Measurements from ENCODE around the gene SLC4A7.
"Not testable (repeated sequence)": the region's sequence is repeated elsewhere in the genome, so short reads cannot be mapped to it uniquely, and the experiment has no call there.

SLC4A7 gene

GRCh38 chr3:27392950-27393679 is 91.1 kb downstream of the SLC4A7 start:
- no peak for TF ChIP-seq REST (IDR thresholded peaks at IDR 0.05; ENCODE audit: insufficient replicate concordance, low read depth)
- peak; percentile 8; the same call in 1 of the 2 replicates for TF ChIP-seq SPI1 (IDR thresholded peaks at IDR 0.05; ENCODE audit: borderline replicate concordance, low read depth)
- no peak for TF ChIP-seq POLR2AphosphoS5 (IDR thresholded peaks at IDR 0.05; ENCODE audit: low read depth)
- TF ChIP-seq GABPA (IDR thresholded peaks at IDR 0.05; ENCODE audit: low read depth): no peak
- no peak for TF ChIP-seq CTCF (IDR thresholded peaks at IDR 0.05; ENCODE audit: insufficient read depth, low read length)
- no peak overlapping the region for H3K27ac ChIP-seq (replicated peaks)
- H3K27me3 ChIP-seq (ENCODE audit: insufficient read depth, poor library complexity, severe bottlenecking): no peaks in the 10 kb centered on the region
- DNase-seq (ENCODE audit: low read depth in 1 of 2, low spot score in 1 of 2): no peak
- H3K4me3 ChIP-seq (replicated peaks; ENCODE audit: insufficient read depth, low read length): no peak overlapping the region

GRCh38 chr3:27392414-27392813 is 91.8 kb downstream of the SLC4A7 start:
- not testable (repeated sequence) for H3K4me3 ChIP-seq (replicated peaks; ENCODE audit: insufficient read depth, low read length); H3K27me3 ChIP-seq (ENCODE audit: insufficient read depth, poor library complexity, severe bottlenecking); DNase-seq (ENCODE audit: low read depth in 1 of 2, low spot score in 1 of 2); H3K27ac ChIP-seq (replicated peaks)

GRCh38 chr3:27391796-27392195 is 92.4 kb downstream of the SLC4A7 start:
- DNase-seq (ENCODE audit: low read depth in 1 of 2, low spot score in 1 of 2): no peak
- Histone ChIP-seq H3K27ac (replicated peaks) (no peak overlapping the region), H3K4me3 (replicated peaks; ENCODE audit: insufficient read depth, low read length) (no peak overlapping the region), H3K27me3 (ENCODE audit: insufficient read depth, poor library complexity, severe bottlenecking) (no peaks in the 10 kb centered on the region)
- TF ChIP-seq POLR2AphosphoS5 (IDR thresholded peaks at IDR 0.05; ENCODE audit: low read depth) (no peak), REST (IDR thresholded peaks at IDR 0.05; ENCODE audit: insufficient replicate concordance, low read depth) (no peak), SPI1 (IDR thresholded peaks at IDR 0.05; ENCODE audit: borderline replicate concordance, low read depth) (no peak), CTCF (IDR thresholded peaks at IDR 0.05; ENCODE audit: insufficient read depth, low read length) (no peak), GABPA (IDR thresholded peaks at IDR 0.05; ENCODE audit: low read depth) (no peak)

GRCh38 chr3:27387625-27388024 is 96.6 kb downstream of the SLC4A7 start:
- Histone ChIP-seq H3K4me3 (replicated peaks; ENCODE audit: insufficient read depth, low read length) (no peak overlapping the region), H3K27ac (replicated peaks) (no peak overlapping the region), H3K27me3 (ENCODE audit: insufficient read depth, poor library complexity, severe bottlenecking) (no peaks in the 10 kb centered on the region)
- DNase-seq (ENCODE audit: low read depth in 1 of 2, low spot score in 1 of 2): no peak
- TF ChIP-seq GABPA (IDR thresholded peaks at IDR 0.05; ENCODE audit: low read depth): no peak
- no peak for TF ChIP-seq SPI1 (IDR thresholded peaks at IDR 0.05; ENCODE audit: borderline replicate concordance, low read depth)
- no peak for TF ChIP-seq CTCF (IDR thresholded peaks at IDR 0.05; ENCODE audit: insufficient read depth, low read length)
- TF ChIP-seq POLR2AphosphoS5 (IDR thresholded peaks at IDR 0.05; ENCODE audit: low read depth): no peak
- TF ChIP-seq REST (IDR thresholded peaks at IDR 0.05; ENCODE audit: insufficient replicate concordance, low read depth): no peak

Data from HL-60 (cell line).